Right cardiac atrium (tissue), 5 donors: ENCODE measurements around the gene GNAT2. TPM values are rescaled to one million over a fixed set of nuclear protein-coding genes. Genes with fewer than 3 reads are reported as not detected.

Experiments
- polyA plus RNA-seq: library from polyadenylated mRNA; stranded (reverse); fragments of 200-250 nt; gene quantifications from one replicate; pipeline ENCODE4 v1.2.3, GENCODE V29; 2013
- total RNA-seq, 4 donors: library from RNA; stranded (reverse); fragmentation: NEBNext Ultra II Directional; extraction: Animal tissue kit (Norgen Biotek cat#: 25700); gene quantifications; one replicate each; pipeline ENCODE4 v1.2.1, GENCODE V29; 2021
- donor health status: healthy with polysubstance abuse.
- donor health status: DM: no; HTN: yes; CAD: no.
- donor health status: DM: no; HTN: no; CAD: no.
- donor health status: DM: no; HTN: yes; CAD: no; lungs with severe emphysema.
- donor health status: DM: yes; HTN: yes; CAD: no.

GNAT2 gene
- total and polyA plus RNA-seq, 5 donors: not detected

Other genes starting within 250 kb of the GNAT2 start
- gene SORT1, start 221.7 kb downstream of the GNAT2 start, total RNA-seq: 100 to 1,000 TPM; 119 to 170 (median 138) TPM
- gene SORT1, start 221.7 kb downstream of the GNAT2 start, polyA plus RNA-seq: 57.6 TPM
- 10 to 100 TPM; 49.1 to 60.2 (median 55.9) TPM for gene PSMA5, start 193.2 kb downstream of the GNAT2 start, total RNA-seq
- 49.8 TPM for gene PSMA5, start 193.2 kb downstream of the GNAT2 start, polyA plus RNA-seq
- 10 to 100 TPM in 2 of 4 donors, 1 to 10 TPM in 2; 8.9 to 12.9 (median 10.3) TPM for gene SYPL2, start 153.1 kb downstream of the GNAT2 start, total RNA-seq
- gene SYPL2, start 153.1 kb downstream of the GNAT2 start, polyA plus RNA-seq: 7.9 TPM
- 1 to 10 TPM; 1.4 to 3.3 (median 2.0) TPM for gene ATXN7L2, start 135.7 kb downstream of the GNAT2 start, total RNA-seq
- gene ATXN7L2, start 135.7 kb downstream of the GNAT2 start, polyA plus RNA-seq: 2.6 TPM
- 1 to 10 TPM; 4.9 to 6.6 (median 5.5) TPM for gene CYB561D1, start 125.5 kb downstream of the GNAT2 start, total RNA-seq
- gene CYB561D1, start 125.5 kb downstream of the GNAT2 start, polyA plus RNA-seq: 2.8 TPM
- gene AMIGO1, start 109.9 kb downstream of the GNAT2 start, total RNA-seq: 10 to 100 TPM in 3 of 4 donors, 1 to 10 TPM in 1; 9.7 to 14.2 (median 12.9) TPM
- 5.3 TPM for gene AMIGO1, start 109.9 kb downstream of the GNAT2 start, polyA plus RNA-seq
- gene GPR61, start 79.7 kb downstream of the GNAT2 start, total RNA-seq: 1 to 10 TPM in 1 of 4 donors, under 1 TPM in 3; 0.22 to 1.4 (median 0.69) TPM
- 0.14 TPM for gene GPR61, start 79.7 kb downstream of the GNAT2 start, polyA plus RNA-seq
- 1 to 10 TPM; 2.6 to 4.7 (median 3.0) TPM for gene GNAI3, start 71.0 kb downstream of the GNAT2 start, total RNA-seq
- 1.6 TPM for gene GNAI3, start 71.0 kb downstream of the GNAT2 start, polyA plus RNA-seq
- gene AMPD2, start 221 bp upstream of the GNAT2 start, total RNA-seq: 10 to 100 TPM; 18.8 to 26.1 (median 23.4) TPM
- gene AMPD2, start 221 bp upstream of the GNAT2 start, polyA plus RNA-seq: 8.4 TPM
- gene GSTM4, start 36.5 kb upstream of the GNAT2 start, total RNA-seq: 10 to 100 TPM; 31.2 to 57.8 (median 39.4) TPM
- gene GSTM4, start 36.5 kb upstream of the GNAT2 start, polyA plus RNA-seq: 47.9 TPM
- 10 to 100 TPM; 50.3 to 92.8 (median 72.6) TPM for gene GSTM2, start 48.4 kb upstream of the GNAT2 start, total RNA-seq
- gene GSTM2, start 48.4 kb upstream of the GNAT2 start, polyA plus RNA-seq: 99.5 TPM
- gene GSTM1, start 68.2 kb upstream of the GNAT2 start, total RNA-seq: 10 to 100 TPM in 1 of 4 donors, not detected in 3; 31.1 TPM
- gene GSTM1, start 68.2 kb upstream of the GNAT2 start, polyA plus RNA-seq: 38.9 TPM
- gene GSTM5, start 92.6 kb upstream of the GNAT2 start, total RNA-seq: 10 to 100 TPM in 2 of 4 donors, 1 to 10 TPM in 2; 5.3 to 13.7 (median 10.0) TPM
- 7.8 TPM for gene GSTM5, start 92.6 kb upstream of the GNAT2 start, polyA plus RNA-seq
- 100 to 1,000 TPM in 2 of 4 donors, 10 to 100 TPM in 2; 65.5 to 150 (median 112) TPM for gene GSTM3, start 121.4 kb upstream of the GNAT2 start, total RNA-seq
- gene GSTM3, start 121.4 kb upstream of the GNAT2 start, polyA plus RNA-seq: 279 TPM
- gene EPS8L3, start 144.3 kb upstream of the GNAT2 start, total RNA-seq: not detected
- not detected for gene EPS8L3, start 144.3 kb upstream of the GNAT2 start, polyA plus RNA-seq